HG03575 (cell line): ENCODE results near the gene NUDT10.
A peak's percentile ranks its signal among the peaks of the same experiment; 100 is the strongest.
"Not testable (repeated sequence)": the region's sequence is repeated elsewhere in the genome, so short reads cannot be mapped to it uniquely, and the experiment has no call there.

Experiments used
- ATAC-seq: cut with Tn5 transposase; IDR thresholded peaks from one replicate; pipeline ENCODE4 v1.9.1; 2021; ENCODE audit not compliant: unreplicated experiment, insufficient number of reproducible peaks, low FRiP score; ENCODE audit errors: extremely low read depth

NUDT10 gene

GRCh38 chrX:51332188-51332942 lies at the start of gene NUDT10:
TSS of gene NUDT10 (plus strand) at chrX:51332822. CDS start at chrX:51332966, 144 bp downstream.
- no peak for ATAC-seq

- ATAC-seq: no peak
Observed at GRCh38 chrX:51292421-51292820, 40.2 kb upstream of the NUDT10 start.

GRCh38 chrX:51296138-51296537 lies 36.5 kb upstream of the NUDT10 start:
- ATAC-seq: no peak

- no peak for ATAC-seq
Observed at GRCh38 chrX:51316271-51316670, 16.4 kb upstream of the NUDT10 start.

GRCh38 chrX:51332943-51333785 lies 542 bp downstream of the NUDT10 start:
- not testable (repeated sequence) for ATAC-seq

- ATAC-seq: no peak
Observed at GRCh38 chrX:51334276-51334675, 1.7 kb downstream of the NUDT10 start.

- peak; percentile 74 for ATAC-seq
Observed at GRCh38 chrX:51336584-51336983, 4.0 kb downstream of the NUDT10 start.

GRCh38 chrX:51361251-51361650 lies 28.6 kb downstream of the NUDT10 start:
- ATAC-seq: no peak

GRCh38 chrX:51376672-51377071 lies 44.0 kb downstream of the NUDT10 start:
- no peak for ATAC-seq
